ENCODE measurements around the gene FAM98B.

The FAM98B gene

DNA sequence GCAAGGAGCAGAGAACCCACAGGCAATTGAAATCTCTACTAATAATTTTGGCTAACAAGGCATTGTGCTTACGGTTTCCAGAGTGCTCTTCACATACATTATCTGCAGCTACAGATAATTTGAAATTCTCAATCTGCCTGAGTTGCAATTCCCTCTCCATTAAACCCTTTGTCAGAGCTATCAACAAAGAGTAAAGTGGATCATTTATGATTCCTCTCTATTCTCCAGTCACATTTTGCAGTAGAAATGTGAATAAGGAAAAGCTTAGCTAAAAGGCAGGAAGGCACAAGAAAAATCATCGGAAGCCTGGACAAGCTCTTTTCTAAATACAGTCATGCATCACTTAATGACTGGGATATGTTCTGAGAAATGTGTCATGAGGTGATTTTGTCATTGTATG is 49.6 kb downstream of the FAM98B start:
- DNase-seq (ENCODE audit: low read depth), result no peak
- H3K4me3 ChIP-seq (ENCODE audit: low read depth, low read length), result no peak overlapping the region

- no peak overlapping the region for H3K4me3 ChIP-seq (ENCODE audit: low read depth, low read length)
- no peak for DNase-seq (ENCODE audit: low read depth)
These were observed 50.9 kb downstream of the FAM98B start for GRCh38 chr15:38504680-38505467.

- no peak for DNase-seq (ENCODE audit: low read depth)
These were observed 53.1 kb downstream of the FAM98B start for GRCh38 chr15:38506997-38507396.

GRCh38 chr15:38507570-38507969 is 53.6 kb downstream of the FAM98B start:
- no peak overlapping the region for H3K4me3 ChIP-seq (ENCODE audit: low read depth, low read length)
- no peak for DNase-seq (ENCODE audit: low read depth)

More at GRCh38 chr15:38506997-38507396, 53.1 kb downstream of the FAM98B start:
- H3K4me3 ChIP-seq (ENCODE audit: low read depth, low read length), result no peak overlapping the region

DNA sequence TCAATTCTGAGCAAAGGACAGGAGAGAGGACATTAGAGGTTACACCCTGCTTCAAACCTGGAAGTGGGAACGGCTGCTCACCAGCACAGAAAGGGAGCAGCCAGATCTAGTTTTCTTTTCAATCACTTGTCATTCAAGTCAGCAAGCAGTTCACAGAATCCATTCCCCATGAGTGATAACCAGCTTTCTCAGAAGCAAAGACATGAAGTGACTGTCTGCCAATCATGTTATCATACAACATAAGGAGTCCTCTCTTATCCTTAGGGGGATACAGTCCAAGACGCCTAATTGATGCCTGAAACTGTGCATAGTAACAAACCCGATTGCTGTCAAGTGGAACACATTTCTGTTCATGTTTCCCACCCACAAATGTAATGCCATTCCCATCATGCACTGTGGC is 54.7 kb downstream of the FAM98B start:
- no peak for DNase-seq (ENCODE audit: low read depth)

DNA sequence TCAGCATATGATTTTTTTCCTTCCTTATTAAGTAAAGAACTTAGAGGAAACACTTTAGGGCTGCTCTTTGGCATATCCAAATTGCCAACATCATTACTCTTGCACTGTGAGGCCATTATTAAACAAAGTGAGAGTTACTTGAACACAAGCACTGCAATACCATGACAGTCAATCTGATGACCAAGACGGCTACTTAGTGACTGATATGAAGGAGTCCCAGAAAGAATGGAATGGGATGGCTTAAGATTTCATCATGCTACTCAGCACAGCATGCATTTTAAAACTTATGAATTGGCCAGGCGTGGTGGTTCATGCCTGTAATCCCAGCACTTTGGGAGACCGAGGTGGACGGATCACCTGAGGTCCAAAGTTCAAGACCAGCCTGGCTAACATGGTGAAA is 55.2 kb downstream of the FAM98B start:
- DNase-seq (ENCODE audit: low read depth), result no peak
- H3K4me3 ChIP-seq (ENCODE audit: low read depth, low read length), result no peak overlapping the region

More for the DNA sequence above, 54.7 kb downstream of the FAM98B start:
- no peak overlapping the region for H3K4me3 ChIP-seq (ENCODE audit: low read depth, low read length)

- no peak for DNase-seq (ENCODE audit: low read depth)
- no peak overlapping the region for H3K4me3 ChIP-seq (ENCODE audit: low read depth, low read length)
These were observed 59.0 kb downstream of the FAM98B start for GRCh38 chr15:38512901-38513300.

- DNase-seq (ENCODE audit: low read depth), result no peak
- no peak overlapping the region for H3K4me3 ChIP-seq (ENCODE audit: low read depth, low read length)
These were observed 60.7 kb downstream of the FAM98B start for GRCh38 chr15:38514601-38515000.

GRCh38 chr15:38516626-38517025 is 62.7 kb downstream of the FAM98B start:
- H3K4me3 ChIP-seq (ENCODE audit: low read depth, low read length), result no peak overlapping the region
- DNase-seq (ENCODE audit: low read depth), result no peak

- no peak for DNase-seq (ENCODE audit: low read depth)
- H3K4me3 ChIP-seq (ENCODE audit: low read depth, low read length), result no peak overlapping the region
These were observed 63.5 kb downstream of the FAM98B start for GRCh38 chr15:38517312-38517975.

DNA sequence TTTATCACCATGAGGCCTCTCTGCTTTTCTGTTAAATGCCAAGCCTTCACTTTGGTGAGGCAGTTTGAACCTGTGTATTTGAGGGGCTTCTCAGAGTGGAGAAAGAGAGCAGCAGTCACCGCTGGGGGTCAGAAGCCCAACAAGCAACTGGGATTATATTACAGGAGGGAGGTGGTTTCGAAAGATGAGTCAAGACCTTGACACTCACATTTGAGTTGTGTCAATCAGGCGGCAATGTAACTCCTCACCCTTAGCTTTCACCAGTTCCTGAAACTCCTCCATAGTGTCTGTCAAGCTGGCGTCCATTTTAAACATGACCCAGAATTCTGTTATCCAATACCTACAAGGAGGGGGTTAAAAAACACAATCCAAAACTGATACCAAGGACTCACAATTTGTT is 64.2 kb downstream of the FAM98B start:
- H3K4me3 ChIP-seq (ENCODE audit: low read depth, low read length), result no peak overlapping the region
- no peak for DNase-seq (ENCODE audit: low read depth)

- H3K4me3 ChIP-seq (ENCODE audit: low read depth, low read length), result no peak overlapping the region
- no peak for DNase-seq (ENCODE audit: low read depth)
These were observed 66.1 kb downstream of the FAM98B start for GRCh38 chr15:38520035-38520434.

GRCh38 chr15:38521316-38521715 is 67.4 kb downstream of the FAM98B start:
- H3K4me3 ChIP-seq (ENCODE audit: low read depth, low read length), result no peak overlapping the region
- DNase-seq (ENCODE audit: low read depth), result no peak

- no peak for DNase-seq (ENCODE audit: low read depth)
These were observed 69.0 kb downstream of the FAM98B start for GRCh38 chr15:38522922-38523321.

DNA sequence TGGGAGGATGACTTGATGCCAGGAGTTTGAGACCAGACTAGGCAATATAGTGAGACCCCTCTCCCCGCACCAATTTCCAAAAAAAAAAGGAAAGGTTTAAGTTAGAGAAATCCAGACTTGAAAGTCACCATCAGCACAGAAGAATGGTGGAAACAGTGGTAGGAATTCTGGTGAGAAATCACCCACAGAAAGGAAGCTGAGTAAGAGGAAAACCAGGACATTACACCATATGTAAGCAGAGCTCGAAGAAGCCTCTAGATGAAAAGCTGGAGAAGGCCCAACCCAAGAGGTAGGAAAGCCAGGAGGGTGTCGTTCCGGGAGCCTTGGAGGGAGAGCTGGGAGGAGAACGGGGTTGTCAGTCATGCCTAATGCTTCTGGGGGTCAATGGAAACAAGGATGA is 70.2 kb downstream of the FAM98B start:
- no peak overlapping the region for H3K4me3 ChIP-seq (ENCODE audit: low read depth, low read length)
- DNase-seq (ENCODE audit: low read depth), result no peak

More at GRCh38 chr15:38522922-38523321, 69.0 kb downstream of the FAM98B start:
- H3K4me3 ChIP-seq (ENCODE audit: low read depth, low read length), result no peak overlapping the region

DNA sequence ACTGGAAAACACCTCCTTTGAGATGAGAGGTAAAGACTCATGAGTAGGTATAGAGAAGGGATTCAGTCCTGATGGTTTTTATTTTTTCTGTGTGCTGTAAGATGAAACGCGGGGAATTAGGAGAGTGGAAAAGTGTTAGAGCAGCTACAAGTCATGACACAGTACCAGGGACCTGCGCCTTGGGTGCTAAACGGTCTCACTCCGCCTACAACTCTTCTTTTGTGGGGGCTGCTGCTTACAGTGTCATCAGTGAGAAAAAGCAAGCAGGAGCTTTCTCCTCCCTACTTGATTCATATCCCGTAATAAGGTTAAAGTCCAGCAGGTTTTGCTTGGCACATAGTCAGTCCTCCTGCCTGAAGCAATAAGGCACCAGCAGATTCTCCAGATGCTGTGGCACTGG is 71.6 kb downstream of the FAM98B start:
- no peak for DNase-seq (ENCODE audit: low read depth)
- no peak overlapping the region for H3K4me3 ChIP-seq (ENCODE audit: low read depth, low read length)

DNA sequence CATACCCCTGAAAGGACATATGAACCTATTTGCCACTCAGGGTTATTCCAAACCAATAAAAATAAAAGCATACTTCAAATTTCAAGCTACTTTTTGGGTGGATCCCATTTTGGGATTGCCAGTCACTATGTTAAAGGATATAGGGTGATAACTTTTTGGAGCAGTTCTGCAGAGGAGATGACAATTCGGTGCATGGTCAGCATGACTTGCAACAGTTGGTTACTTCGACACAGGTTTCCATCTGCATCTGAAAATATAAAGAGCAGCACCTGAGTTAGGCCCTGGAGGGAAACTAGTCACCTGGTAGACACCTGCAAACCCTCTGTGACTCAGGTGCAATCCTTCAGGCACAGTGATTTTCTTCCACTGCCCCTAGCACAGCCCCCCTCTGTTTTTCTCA is 72.2 kb downstream of the FAM98B start:
- DNase-seq (ENCODE audit: low read depth), result no peak
- H3K4me3 ChIP-seq (ENCODE audit: low read depth, low read length), result no peak overlapping the region

DNA sequence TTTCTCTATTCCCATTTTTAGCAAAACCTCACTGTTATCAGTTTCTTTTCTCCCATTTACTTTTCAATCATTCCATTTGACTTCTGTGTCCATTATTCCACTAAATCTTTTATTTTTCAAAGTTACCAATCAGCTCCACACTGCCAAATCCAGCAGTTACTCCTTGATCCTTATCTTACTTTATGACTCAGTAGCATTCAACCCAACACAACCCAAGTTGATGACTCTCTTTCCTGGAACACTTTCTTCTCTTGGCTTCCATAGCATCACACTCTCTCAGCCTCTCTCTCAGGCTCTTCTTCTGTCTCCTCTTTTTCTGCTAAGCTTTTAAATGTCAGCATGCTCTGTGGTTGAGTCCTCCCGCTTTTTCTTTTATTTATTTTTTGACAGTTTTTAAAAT is 74.4 kb downstream of the FAM98B start:
- DNase-seq (ENCODE audit: low read depth), result no peak
- H3K4me3 ChIP-seq (ENCODE audit: low read depth, low read length), result no peak overlapping the region

DNA sequence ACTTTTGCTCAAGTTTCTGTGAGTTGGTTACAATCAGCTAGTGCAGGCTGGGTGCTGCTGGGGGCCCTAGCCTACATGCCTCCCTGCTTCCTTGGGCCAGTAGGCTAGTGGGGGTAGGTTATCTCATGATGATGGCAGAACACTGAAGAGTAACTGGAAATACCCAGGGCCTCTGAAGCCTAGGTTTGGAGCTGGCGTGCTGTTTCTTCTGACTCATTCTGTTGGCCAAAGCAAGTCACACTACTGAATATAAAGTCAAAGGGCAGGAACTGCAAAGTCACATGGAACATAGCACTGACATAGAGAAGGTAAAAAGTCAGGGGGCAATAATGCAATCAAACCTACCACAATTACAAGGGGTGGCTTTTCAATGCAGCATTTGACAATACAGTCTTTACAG is 76.2 kb downstream of the FAM98B start:
- DNase-seq (ENCODE audit: low read depth), result no peak
- no peak overlapping the region for H3K4me3 ChIP-seq (ENCODE audit: low read depth, low read length)

DNA sequence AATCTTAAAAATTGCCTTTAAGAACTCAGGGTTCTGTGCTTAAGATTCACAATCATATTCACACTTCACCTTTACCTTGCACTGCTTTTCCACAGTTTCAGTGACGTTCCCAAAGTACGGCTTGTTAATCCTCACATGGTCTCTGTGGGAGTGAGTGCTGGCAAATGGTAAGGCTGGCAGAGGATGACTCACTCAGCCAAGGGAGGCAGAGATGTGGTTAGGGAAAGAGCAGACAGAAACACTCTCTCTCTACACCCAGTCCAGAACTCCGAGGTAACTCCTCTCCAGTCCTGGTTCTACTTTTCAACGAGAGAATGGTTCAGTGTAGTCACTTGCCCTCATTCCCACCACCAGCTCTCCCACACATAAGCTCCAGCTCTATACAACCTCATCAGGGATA is 77.6 kb downstream of the FAM98B start:
- DNase-seq (ENCODE audit: low read depth), result no peak
- H3K4me3 ChIP-seq (ENCODE audit: low read depth, low read length), result no peak overlapping the region

- DNase-seq (ENCODE audit: low read depth), result no peak
- no peak overlapping the region for H3K4me3 ChIP-seq (ENCODE audit: low read depth, low read length)
These were observed 78.8 kb downstream of the FAM98B start for GRCh38 chr15:38532728-38533127.
